GM06990 (cell line): Measurements from ENCODE around the gene JPT1.

Experiments used
- DNase-seq: peaks from one replicate; pipeline ENCODE4 v3.0.0-alpha.2; 2011; ENCODE audit not compliant: insufficient read length; ENCODE audit errors: extremely low read depth
- H3K27me3 ChIP-seq: replicated peaks from 2 replicates; pipeline ENCODE4 v1.6.0; 2011; ENCODE audit warnings: low read length; ENCODE audit not compliant: control insufficient read depth, insufficient read depth
- H3K36me3 ChIP-seq: 2 replicates; pipeline ENCODE4 v1.5.1; 2011; ENCODE audit warnings: low read length; ENCODE audit not compliant: control insufficient read depth, insufficient read depth
- H3K4me3 ChIP-seq: replicated peaks from 2 replicates; pipeline ENCODE4 v1.5.1; 2011; ENCODE audit warnings: low read depth, mild to moderate bottlenecking, control low read depth, low read length
- CTCF ChIP-seq: IDR thresholded peaks from 2 replicates; pipeline ENCODE4 v1.5.1; 2011; ENCODE audit warnings: low read length, control low read depth, mild to moderate bottlenecking, inconsistent platforms; ENCODE audit not compliant: insufficient read depth, poor library complexity, severe bottlenecking

The JPT1 gene, protein sequence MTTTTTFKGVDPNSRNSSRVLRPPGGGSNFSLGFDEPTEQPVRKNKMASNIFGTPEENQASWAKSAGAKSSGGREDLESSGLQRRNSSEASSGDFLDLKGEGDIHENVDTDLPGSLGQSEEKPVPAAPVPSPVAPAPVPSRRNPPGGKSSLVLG

GRCh38 chr17:75154195-75155106 is at the start of gene JPT1:
JPT1 (minus strand) TSS chr17:75154512; CDS start chr17:75154397, 115 bp downstream.
- DNase-seq, result peak; percentile 96
- Histone ChIP-seq H3K36me3 (no peaks in the 10 kb centered on the region; the same call in 1 of the 2 replicates), H3K4me3 (peak within 1 kb of the TSS; percentile 93), H3K27me3 (no peaks in the 10 kb centered on the region)
- no peak for TF ChIP-seq CTCF

DNA sequence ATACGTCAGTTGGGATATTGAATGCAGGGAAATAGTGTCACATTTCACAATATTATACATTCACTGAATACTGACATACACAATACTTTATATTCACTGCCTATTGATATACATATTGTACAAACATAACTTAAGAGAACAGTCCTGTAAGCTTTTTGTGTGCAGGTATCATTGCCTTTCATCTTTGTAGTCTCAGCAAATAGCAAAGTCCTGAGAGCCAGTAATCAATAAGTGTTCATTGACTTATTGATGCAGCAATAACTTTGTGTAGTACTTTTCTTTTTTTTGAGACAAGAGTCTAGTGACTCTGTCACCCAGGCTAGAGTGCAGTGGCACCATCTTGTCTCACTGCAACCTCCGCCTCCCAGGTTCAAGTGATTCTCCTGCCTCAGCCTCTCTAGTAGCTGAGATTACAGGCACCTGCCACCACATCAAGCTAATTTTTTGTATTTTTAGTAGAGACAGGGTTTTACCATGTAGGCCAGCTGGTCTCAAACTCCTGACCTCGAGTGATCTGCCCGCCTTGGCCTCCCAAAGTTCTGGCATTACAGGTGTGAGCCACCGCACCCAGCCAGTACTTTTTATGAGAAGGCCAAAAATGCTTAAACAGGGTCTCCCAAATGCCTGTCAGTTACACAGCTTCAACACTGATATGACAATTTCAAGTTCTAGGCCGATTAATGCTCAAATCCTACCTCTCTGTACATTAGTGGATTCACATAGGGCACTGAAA is 45.7 kb upstream of the JPT1 start:
- TF ChIP-seq CTCF, result no peak
- DNase-seq, result no peak
- Histone ChIP-seq H3K36me3 (no peaks in the 10 kb centered on the region), H3K27me3 (no peaks in the 10 kb centered on the region), H3K4me3 (no peak overlapping the region)

GRCh38 chr17:75194879-75195278 is 40.6 kb upstream of the JPT1 start:
- no peak for DNase-seq
- no peaks in the 10 kb centered on the region for H3K27me3 ChIP-seq
- TF ChIP-seq CTCF, result no peak
- no peaks in the 10 kb centered on the region for H3K36me3 ChIP-seq
- no peak overlapping the region for H3K4me3 ChIP-seq

- H3K4me3 ChIP-seq, result no peak overlapping the region
- H3K36me3 ChIP-seq, result no peaks in the 10 kb centered on the region
- TF ChIP-seq CTCF, result no peak
- no peak for DNase-seq
- H3K27me3 ChIP-seq, result no peaks in the 10 kb centered on the region
Measured at GRCh38 chr17:75191584-75191983, 37.3 kb upstream of the JPT1 start.

GRCh38 chr17:75188614-75189013 is 34.3 kb upstream of the JPT1 start:
- no peaks in the 10 kb centered on the region for H3K36me3 ChIP-seq
- no peak for DNase-seq
- no peak for TF ChIP-seq CTCF
- no peaks in the 10 kb centered on the region for H3K27me3 ChIP-seq
- no peak overlapping the region for H3K4me3 ChIP-seq
